GM20000 (cell line): ENCODE measurements around the gene NABP1.
A peak's percentile ranks its signal among the peaks of the same experiment; 100 is the strongest.

Experiments
- DNase-seq: peaks from one replicate; pipeline ENCODE4 v3.0.0; 2012; ENCODE audit warnings: low spot score
- TF ChIP-seq, protein P1 (sequence below): IDR thresholded peaks from 2 replicates; pipeline ENCODE4 v1.5.1; 2012; ENCODE audit warnings: mild to moderate bottlenecking, control low read depth; ENCODE audit errors: extremely low read depth, missing control alignments

NABP1 gene

GRCh38 chr2:191677646-191678436, at the start of gene NABP1:
NABP1 (plus strand) TSS chr2:191678136; CDS start chr2:191678615, 479 bp downstream.
- TF ChIP-seq, protein P1, sequence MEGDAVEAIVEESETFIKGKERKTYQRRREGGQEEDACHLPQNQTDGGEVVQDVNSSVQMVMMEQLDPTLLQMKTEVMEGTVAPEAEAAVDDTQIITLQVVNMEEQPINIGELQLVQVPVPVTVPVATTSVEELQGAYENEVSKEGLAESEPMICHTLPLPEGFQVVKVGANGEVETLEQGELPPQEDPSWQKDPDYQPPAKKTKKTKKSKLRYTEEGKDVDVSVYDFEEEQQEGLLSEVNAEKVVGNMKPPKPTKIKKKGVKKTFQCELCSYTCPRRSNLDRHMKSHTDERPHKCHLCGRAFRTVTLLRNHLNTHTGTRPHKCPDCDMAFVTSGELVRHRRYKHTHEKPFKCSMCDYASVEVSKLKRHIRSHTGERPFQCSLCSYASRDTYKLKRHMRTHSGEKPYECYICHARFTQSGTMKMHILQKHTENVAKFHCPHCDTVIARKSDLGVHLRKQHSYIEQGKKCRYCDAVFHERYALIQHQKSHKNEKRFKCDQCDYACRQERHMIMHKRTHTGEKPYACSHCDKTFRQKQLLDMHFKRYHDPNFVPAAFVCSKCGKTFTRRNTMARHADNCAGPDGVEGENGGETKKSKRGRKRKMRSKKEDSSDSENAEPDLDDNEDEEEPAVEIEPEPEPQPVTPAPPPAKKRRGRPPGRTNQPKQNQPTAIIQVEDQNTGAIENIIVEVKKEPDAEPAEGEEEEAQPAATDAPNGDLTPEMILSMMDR = no peak
- peak; percentile 96 for DNase-seq

- TF ChIP-seq, protein P1 = no peak
- no peak for DNase-seq
Observed at GRCh38 chr2:191629001-191629453, 48.9 kb upstream of the NABP1 start.

DNA sequence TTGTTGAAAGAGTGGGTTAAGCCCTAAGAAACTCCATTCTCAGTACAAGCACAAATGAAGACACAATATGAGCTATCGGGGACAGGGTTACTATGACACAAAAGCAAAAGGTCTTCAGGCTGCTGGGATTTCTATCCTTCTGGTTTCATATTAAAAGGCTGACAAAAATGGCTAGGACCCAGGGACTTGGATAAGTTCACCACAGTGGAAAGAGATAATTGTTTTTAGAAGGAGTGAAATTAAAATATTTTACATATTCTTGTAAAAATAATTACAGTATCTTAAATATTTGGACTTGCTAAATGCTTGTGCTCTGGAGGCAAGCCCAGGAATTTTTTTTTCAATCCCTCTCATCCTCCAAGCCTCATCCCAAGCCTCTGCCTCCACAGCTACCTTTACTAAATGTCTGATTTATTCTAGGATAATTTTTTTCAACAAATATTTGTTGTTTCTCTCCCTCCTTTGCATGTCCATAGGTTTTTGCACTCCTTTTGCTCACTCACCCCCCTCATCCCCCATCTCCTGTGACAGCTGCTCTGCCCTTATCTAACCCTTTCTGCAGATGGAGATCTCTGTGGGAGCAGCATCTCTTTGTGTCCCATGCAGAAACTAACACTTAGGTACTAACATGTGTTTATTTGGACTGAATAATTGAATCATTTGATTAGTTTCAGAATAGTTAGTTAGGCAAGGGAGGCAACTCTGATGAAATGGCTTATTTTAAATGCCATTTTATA, 47.8 kb upstream of the NABP1 start:
- DNase-seq = no peak
- TF ChIP-seq, protein P1 = no peak

DNA sequence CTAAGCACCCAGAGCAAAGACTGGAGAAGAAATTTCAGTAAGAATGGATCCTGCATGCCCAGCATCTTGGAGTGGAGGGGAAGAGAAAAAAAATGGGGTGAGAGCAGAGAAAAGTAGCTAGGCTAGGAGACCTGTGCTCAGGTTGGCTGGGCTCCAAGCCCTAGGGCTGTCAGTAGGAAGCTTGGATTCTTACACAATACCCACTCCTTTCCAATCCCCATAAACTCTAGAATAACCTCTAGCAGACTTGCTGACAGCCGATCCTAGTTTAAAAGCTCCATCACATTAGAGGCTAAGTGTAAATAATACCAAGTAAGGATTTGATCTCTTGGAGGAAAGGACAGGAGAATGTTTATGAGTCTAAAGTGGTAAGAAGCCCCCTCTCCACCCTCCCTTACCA, 46.2 kb upstream of the NABP1 start:
- TF ChIP-seq, protein P1 = no peak
- DNase-seq = no peak

GRCh38 chr2:191632426-191632825, 45.5 kb upstream of the NABP1 start:
- TF ChIP-seq, protein P1 = no peak
- no peak for DNase-seq

GRCh38 chr2:191634791-191635190, 43.1 kb upstream of the NABP1 start:
- no peak for DNase-seq

More at GRCh38 chr2:191634791-191635190, 43.1 kb upstream of the NABP1 start:
- TF ChIP-seq, protein P1 = no peak
